HG02870 (cell line): Measurements from ENCODE around the gene CGNL1.

Source experiments
- ATAC-seq: cut with Tn5 transposase; IDR thresholded peaks from one replicate; pipeline ENCODE4 v1.9.1; 2021; ENCODE audit warnings: mild to moderate bottlenecking, moderate library complexity; ENCODE audit not compliant: unreplicated experiment

CGNL1 gene

DNA sequence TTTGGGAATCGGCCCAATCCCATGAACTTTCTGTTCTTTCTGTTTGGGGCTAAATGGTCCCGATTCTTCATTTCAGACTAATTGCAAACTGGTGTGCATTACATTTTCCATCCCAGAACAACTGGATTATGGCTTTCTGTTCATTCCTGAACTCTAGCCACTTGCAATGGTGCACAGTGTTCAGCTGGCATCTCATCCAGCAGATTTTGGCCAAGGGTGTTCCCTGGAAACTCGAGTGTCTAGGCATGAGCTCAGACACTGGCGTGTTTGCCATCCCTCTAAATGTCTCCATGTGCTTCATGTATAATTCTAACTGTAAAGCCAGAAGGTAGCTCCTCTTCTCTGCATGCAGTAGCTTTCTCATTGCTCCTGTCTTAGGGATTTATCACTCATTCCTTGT is 118.3 kb downstream of the CGNL1 start:
- no peak for ATAC-seq

DNA sequence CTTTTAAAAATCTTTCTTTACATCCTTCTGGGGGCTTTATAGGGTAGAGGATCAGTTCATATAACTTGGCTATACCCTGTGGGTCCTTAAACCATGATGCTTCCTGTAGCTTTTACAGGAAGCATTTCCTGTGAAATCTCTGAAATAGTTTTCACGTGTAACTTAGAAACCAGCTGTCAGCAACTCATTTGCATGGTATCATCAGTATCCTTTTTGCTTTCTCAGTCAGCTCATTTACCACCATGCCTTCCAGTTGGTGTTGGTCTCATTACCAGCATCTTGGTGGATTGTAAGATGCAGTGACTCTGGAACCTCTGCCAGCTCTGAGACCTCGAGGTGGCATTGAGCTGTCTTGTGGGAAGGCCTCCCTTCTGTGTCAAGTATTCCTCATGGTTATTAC is 118.7 kb downstream of the CGNL1 start:
- no peak for ATAC-seq

DNA sequence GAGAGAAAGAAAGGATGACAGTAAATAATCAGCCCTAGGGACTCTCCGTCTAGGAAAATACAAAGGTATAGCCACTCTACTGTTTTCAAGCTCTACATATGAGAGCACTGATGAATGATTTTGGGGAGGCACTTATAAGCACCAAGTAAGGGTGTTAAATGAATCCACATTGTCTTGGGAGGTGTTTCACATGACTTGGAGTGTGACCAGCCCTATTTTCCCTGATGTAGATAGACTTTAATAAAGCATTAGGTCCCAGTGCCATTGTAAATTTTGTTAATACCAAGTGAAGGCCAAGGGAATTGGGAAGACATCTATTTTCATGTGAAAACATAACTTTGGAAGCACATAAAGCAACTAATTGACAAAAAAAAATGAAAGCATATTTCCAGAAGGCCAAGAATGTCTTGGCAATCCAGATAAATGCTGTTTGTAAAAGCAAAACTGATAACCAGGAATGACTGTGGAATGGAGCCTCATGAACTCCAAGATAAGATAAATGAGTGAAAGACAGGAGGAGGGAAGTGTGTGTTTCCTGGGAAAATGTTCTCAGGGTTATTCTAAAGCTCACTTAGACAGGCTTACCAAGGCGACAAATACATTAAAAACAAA is 119.4 kb downstream of the CGNL1 start:
- no peak for ATAC-seq

DNA sequence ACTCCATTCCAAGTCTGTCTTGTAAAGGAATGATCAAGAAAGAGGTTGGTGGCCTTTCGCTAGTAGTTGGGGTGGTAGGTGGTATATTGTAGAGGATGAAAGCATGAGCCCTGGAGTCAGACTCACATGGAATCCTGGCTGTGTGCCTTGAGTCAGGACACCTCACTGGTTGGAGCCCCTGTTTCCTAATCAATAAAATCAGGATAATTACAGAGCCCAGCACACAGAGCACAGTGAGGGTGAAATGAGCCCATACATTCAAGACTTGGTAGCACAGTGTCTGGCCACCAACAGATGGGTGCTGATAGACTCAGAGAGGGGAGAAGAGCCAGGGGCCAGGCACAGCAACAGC is 120.3 kb downstream of the CGNL1 start:
- ATAC-seq = no peak

DNA sequence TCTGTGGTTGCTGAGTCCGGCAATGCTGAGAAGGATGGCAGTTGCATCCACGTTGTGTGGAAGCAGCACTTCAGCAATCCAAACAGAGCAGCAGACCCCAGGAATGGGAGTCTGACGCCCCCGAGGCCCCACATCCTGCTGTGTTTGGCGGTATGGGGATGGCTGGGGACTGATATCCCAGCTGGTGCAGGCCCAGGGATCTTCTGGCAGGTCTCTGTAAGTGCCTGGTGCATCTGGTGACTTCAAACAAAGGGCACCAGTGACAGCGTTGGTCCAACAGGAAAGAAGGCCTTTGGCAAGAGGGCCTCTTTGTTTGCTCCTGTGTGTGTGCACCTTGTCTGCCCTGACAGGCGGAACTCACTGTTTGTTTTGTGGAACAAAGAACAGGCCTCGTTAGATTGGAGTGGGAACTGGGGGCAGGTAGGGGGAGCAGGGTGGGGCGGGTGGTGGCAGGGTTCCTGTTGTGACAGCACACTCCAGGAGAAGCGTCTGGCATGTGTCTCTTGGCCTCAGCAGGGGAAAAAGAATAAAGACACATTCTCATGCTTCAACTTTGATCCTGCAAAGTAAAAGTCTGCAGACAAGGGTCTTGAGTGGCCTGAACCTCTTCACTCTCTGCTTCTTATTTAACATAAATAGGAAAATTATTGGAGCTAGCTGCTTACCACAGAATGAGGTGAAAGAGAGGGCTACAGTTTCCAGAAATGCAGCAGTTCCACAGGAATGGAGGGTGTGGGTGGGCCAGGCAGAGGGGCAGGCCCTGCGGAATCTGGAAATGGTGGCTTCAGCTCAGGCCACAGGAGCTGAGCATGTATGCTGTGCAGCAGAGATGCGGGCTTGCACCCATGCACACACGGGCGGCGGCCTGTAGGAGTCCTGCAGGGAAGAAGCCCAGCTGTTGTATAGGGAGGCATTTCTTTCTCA is 120.9 kb downstream of the CGNL1 start:
- ATAC-seq = no peak

DNA sequence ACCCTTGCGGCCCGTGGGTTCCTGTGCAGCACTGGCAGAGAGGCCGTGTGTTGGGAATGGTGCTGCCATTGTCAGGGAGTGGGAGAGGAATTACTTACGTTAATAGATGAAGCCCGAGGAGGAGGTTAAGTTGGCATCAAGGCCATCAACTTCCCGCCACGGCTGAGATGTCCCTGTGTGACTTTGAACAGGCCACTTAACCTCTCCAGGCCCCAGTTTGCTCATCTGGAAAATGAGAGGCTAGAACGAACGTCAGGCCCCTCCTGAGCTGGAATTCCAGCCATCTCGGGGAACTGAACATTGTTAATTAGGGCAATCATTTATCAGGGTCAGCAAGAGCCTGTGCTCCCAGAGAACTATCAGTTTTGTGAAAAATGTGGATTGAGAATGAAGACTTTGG is 124.0 kb downstream of the CGNL1 start:
- no peak for ATAC-seq

DNA sequence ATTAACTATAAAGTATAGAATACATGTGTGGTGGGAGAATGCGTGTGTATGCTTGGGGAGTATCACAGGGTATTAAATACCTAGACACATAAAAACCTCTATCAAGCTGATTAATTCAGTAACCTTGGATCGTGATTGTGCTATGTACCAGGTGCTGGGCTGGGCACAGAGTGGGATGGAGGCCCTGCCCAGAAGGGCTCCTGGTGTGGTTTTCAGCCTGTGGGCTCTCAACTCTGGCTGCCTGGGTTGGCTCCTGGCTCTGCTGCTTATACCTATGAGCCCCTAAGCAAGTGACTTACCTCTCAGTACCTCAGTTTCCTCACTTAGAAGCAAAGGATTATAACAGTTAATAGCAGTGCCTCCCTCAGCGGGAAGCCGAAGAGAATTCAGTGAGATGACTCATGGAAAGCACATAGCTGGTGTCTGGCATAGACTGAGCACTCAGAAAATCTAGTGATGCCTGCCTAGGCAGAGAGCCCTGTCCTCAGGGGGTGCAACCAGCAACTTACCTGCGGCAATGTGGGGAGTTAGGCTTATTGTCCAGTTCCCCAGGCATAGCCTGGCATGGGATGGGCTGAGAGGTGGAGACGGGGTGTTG is 124.8 kb downstream of the CGNL1 start:
- no peak for ATAC-seq

DNA sequence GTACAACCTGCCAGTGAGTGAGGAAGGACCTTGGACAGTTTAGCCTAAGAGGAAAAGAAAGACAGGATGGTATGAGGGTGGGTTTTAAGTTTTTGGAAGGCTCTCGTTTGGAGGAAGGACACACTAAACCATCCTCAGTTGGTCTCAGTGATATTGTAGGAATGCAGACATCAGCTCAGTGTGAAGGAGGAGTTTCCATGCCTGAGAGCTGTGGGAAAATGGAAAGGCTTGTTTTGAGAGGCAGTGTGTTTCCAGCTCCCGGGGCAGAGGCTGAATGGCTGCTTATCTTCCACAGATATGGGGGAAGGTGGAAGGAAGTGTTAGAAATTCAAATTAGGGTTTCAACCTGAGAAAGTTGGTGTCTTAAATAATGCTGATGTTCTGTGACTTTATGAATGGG is 125.8 kb downstream of the CGNL1 start:
- ATAC-seq = no peak

DNA sequence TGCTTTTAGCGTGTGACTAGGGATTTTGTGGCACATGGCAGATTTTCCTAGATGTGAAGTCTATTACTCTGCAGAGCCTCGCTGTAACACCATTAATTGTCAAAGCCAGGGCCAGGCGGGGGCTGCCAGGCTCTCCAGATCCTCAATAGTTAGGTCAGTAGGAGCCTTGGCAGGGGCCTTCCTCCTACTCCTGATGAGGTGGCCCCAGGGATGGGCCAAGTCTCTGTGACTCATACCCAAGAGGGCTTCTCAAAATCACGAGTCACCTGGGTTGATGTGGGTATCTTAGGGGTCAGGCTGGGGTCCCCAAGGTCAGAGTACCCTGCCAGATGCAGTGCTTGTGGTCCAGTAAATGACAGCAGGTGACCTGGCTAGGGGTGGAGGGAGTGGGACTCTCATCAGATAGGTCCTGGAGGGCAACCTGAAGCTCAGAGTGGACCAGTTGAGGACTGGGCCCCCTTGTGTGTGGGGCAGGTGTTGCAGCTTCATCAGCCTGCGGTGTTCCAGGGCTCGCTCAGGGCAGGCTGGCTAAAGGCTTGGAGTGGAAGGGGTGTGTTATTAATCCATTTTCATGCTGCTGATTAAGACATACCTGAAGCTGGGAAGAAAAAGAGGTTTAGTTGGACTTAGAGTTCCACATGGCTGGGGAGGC is 126.9 kb downstream of the CGNL1 start:
- no peak for ATAC-seq

DNA sequence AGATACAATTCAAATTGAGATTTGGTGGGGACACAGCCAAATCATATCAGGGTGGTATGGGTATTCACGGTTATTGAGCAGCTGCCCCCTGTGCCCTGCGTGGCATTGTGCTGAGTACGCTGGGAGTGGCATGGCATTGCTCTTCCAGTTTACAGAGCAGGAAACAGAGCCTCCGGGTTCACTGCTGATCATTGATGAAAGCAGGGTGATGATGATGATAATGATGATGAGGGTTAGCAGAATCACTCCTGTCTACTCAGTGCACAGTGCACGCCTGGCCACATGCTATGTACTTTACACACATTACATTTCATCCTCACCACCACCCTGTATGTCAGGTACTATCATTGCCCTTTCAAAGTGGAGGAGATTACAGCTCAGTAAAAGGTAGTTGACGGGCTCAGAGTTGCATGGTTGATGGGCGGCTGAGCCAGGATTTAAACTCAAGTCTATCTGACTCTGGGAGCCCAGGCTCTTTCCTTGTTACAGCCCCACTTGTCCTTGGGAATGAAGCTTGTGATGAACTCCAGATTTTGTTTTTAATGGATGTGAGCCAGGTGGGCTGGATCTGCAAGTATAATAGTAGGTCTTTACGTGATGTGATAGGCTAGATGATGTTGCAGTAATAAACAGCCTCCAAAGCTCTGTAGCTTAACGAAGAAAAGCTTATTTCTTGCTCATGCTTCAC is 127.8 kb downstream of the CGNL1 start:
- ATAC-seq = no peak

DNA sequence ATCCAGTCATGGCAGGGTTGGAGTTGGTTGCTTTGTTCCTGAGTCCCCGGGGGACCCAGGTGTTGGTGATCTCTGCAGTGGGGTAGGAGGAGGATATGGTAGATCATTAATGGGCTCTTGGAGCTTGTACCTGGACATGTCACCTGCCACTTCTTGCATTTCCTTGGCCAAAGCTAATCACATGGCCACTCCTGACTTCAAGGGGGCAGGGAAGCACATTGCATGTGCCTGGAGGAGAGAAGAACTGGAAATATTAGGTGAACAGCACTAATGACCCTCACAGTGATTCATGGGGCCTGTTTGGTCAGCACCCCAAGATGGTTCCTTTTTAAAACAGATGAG is 128.3 kb downstream of the CGNL1 start:
- ATAC-seq = no peak

DNA sequence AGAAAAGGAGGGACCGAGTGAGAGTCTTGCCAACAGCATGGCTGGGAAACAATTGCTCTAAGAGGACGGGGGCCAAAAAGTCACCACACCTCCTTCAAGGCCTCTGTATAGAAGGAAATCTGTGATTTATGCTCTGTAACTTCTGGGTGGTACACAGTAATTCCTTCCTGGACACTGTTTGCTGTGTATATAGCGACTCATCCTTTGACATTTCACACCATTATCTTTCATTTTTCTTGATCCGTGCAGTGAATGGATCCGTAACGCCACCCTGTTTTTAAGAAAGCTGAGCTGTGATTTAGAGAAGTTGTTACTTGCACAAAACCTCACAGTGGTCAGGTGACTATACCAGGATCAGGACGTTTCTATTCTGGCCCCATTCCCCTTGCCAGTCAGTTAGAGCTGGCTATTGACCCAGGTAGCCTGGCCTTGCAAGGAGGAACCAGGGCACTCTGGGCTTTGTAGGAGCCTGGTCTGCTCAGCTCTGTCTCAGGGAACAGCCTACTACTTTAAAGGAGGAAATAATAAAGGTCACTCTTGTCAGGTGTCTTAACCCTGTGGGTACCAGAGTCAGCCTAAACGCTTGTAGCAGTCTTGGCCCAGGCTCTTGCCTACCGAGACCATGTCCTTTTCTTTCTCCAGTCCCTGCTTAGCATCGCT is 128.9 kb downstream of the CGNL1 start:
- no peak for ATAC-seq

DNA sequence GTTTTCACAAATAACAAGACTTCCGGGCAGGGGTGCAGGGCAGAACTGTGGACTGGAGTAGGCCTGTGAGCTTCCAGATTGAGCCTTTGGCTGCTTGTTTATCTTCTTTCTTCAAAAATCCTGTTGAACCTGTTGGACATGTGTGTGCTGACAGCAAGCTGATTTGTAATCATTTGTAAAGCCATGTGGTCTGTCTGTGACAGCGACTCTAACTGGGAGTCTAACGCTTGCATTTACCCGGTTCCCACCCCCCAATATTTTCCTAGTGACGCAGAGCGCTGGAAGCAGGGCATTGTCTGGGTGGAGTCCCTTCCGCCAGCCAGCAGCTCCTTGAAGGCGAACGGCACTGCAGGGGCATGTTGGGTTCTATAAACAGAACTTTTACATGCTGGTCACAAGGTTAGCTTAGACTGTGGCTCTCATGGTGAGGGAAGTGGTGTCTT is 129.7 kb downstream of the CGNL1 start:
- no peak for ATAC-seq

DNA sequence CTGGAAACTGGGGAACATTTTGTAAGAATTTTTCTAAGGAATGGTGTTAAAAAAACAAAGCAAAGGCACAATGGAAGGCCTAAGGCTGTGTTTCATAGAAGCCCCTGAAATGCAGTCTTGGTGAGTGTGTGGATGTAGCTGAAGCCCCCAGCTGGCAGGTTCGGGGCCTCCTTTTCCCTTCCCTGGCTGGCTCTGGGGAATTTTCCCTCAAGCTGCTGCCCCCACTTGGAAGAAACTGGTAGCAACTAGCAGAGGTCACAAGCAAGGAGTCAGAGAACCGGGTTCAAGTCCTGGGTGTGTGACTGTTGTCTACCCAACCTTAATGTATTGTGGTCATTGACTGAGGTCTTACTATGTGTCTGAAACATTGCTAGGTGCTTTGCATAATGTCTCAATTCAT is 130.1 kb downstream of the CGNL1 start:
- no peak for ATAC-seq

DNA sequence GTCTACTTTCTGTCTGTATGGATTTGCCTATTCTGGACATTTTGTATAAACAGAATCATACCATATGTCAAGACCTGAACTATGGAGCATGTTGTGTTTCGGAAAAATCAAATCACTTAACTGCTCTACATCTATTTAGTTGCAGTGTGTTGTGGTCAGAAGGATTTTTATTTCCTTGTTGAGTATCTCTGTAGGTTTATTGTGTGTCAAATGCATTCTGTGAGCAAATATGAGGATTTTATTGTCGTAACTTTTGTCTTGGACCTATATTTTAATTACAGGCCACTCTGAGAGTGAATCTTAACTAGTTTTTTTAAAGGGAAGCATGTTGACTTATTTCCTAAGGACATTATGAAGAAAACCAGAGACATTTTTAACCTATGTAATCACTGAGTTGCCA is 130.8 kb downstream of the CGNL1 start:
- no peak for ATAC-seq

DNA sequence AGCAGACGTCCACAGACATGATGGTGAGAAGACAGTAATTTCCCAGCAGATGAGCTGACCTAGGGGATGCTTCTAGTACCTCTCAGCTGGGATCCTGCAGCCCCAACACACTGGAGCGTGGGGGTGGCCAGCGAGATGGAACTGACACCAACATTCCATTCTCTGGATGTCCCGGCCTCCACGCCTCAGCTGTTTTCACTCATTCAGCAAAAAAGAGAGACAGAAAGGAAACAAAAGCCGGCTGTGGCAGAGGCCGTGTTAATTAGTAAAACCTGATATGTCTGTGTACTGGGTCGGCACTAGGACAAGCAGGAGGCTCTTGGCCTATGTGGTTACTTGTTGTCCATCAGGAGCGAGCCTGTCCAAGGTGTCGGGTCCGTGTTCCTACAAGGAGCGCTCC is 132.8 kb downstream of the CGNL1 start:
- no peak for ATAC-seq

DNA sequence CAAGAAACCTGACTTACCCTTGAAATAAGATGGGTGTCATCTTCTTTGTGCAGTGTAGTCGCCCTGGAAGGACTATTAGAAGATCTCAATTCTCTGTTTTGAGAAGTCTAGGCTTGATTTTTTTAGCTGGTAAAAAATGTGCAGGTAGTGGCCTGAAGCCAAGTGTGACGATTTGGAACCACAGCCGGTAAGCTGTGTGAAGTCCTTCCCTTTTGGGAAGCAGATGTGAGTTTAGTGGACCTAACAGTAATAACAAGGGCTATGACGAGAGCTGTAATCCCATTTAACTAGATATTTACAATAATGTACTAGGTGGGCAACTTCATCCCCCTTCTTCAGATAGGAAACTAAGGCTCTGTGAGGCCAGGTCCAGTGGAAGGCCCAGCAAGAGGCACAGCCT is 133.7 kb downstream of the CGNL1 start:
- ATAC-seq = no peak

DNA sequence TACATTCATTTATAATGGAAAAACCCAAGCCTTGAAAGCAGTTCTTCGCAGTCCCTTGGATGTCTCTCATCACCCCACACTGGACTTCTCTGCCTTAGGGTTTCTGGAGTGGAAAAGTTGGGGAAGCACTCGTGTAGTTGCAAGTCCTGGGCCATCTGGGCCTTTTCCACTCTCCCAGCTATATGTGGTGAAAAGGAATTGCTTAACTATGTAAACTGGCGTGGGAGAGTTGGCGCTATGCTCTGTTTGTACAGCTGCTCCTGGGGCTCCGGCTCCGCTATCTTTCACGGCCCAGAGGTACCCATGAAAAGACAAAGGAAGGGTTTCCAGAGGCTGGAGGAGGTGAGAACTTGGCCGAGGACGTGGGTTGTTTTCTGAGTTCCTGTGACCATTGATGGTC is 134.3 kb downstream of the CGNL1 start:
- no peak for ATAC-seq

DNA sequence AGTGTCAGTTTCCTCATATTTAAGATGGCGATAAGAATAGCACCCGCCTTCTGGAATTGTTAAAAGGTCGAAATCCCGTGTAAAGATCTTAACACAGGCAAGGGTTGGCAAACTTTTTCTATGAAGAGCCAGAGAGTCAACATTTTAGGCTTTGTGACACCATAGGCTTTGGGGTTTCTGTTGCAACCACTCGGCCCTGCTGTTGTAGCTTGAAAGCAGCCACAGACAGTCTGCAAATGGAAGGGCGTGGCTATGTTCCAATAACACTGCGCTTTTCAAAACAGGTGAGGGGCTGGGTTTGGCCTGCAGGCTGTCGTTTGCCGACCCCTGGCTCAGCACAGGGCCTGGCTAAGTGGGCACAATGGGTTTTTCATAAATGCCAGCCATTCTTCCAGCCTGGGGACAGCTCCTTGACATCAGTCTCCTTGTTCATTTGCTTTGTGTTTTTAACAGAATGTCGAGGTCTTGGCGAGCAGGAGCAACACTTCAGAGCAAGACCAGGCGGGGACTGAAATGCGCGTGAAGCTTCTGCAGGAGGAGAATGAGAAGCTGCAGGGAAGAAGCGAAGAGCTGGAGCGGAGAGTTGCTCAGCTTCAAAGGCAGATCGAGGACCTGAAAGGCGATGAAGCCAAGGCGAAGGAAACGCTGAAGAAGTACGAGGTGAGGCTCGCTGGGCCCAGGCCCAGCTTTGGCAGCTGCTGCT is 140.2 kb downstream of the CGNL1 start:
- no peak for ATAC-seq

DNA sequence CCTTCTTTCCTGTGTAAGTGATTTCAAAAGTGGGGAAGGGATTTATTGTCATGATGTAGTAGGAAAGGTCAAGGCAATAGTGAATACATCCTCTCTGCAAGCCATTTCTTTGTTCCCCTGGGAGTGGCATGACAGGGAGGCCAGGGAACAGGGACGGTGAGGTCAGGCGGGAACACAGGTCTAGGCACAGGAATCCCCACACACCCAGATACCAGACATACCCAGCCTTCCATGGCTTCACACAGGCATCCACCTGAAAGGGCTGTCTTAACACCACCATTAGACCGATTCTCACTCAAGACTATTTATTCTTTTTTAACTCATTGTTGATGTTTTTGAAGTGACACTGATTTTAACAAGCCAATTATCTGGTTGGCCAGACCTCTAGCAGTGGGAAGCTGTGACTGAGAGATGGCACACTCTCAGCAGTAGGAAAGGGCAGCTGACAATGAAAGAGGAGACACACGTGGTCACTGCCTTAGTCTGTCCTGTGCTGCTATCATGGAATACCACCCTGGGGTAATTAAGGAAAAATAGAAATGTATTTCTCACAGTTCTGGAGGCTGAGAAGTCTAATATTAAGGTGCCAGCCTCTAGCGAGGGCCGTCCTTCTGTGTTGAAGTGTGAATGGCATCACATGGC is 140.8 kb downstream of the CGNL1 start:
- no peak for ATAC-seq
